DMS114 treated with DMSO at 0.1 percent for 48 hours (cell line): ENCODE data around the gene EBLN2.
A peak's percentile ranks its signal among the peaks of the same experiment; 100 is the strongest.
"Not testable (repeated sequence)": the region's sequence is repeated elsewhere in the genome, so short reads cannot be mapped to it uniquely, and the experiment has no call there.

Experiments used
- DNase-seq: peaks from one replicate; lab custom pipeline; 2025; ENCODE audit not compliant: unreplicated experiment; lab: John Stamatoyannopoulos, UW

EBLN2 gene

DNA sequence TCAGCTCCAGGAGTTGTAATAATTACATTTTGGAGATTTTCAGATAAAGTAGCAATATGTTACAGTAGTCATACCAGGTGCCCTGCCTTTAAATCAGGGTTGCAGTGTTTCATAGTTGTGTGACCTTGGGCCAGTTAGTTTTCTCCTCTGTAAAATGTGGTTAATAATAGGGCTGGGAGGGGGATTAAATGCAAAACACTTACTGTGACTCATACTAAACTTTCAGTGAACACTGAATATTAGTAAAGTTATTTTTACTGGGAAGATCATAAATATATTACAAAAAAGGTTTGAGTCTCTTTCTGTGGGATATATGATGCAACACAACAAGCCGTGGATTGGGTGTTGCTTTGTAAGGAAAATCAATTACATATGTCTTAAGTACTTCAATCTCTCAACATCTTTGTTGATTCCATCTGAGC is 1.1 kb upstream of the EBLN2 start:
- no peak for DNase-seq

- DNase-seq, result not testable (repeated sequence)
Observed at GRCh38 chr3:73066243-73066642, 4.8 kb downstream of the EBLN2 start.

DNA sequence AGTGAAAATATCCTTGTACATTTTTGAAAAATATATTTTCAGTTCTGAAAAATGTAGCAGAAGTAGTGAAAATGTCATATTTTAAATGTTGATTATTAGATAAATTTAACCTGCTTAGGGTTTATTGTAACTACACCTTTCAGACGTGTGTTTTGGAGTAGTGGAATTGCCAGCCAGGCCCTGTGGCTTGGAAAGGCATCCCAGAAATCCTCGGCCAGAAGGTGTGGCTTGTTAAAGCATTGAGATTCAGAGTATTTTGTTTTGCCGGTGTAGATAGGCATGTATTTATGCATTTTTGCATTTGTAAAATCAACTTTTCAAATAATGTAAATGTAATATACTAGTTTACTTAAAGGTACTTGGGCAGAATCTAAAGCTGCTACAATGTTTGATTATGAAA is 7.0 kb downstream of the EBLN2 start:
- no peak for DNase-seq

DNA sequence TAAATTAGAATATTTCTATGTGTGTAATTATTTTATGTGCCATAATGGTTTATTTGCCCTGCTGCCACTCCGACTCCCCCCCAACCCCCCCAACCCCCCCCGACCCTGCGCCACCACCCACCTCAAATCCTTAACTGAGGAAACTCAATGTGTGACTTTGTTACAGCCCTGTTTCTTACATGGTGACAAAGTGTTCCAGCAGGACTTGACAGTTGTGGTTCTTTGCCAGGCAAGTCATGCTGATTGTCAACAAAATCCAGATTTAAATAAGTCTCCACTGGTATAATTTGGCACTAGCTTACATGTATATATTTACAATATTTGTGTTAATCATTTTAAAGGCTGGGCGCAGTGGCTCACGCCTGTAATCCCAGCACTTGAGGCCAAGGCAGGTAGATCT is 7.7 kb downstream of the EBLN2 start:
- DNase-seq, result no peak

- DNase-seq, result no peak
Observed at GRCh38 chr3:73069775-73070444, 8.5 kb downstream of the EBLN2 start.

GRCh38 chr3:73070675-73071575 is 9.5 kb downstream of the EBLN2 start:
- no peak for DNase-seq

DNA sequence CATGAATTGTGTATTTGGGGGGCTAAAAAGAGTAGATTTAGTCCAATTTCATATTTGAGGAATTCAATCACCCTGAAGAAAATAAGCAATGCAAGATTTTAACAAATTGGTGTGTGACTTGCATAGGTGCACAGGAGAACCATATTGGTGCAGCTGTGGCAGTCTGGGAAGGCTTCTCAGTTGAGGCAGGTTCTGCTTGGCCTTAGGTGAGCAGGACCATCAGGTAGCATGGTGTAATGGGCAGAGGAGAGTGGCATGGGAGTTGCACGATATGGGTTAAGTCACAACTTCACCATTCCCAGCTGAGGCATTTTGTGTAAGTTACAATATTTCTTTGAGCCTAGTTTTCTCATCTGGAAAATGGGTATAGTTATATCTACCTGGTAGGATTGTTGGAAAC is 10.5 kb downstream of the EBLN2 start:
- DNase-seq, result no peak

DNA sequence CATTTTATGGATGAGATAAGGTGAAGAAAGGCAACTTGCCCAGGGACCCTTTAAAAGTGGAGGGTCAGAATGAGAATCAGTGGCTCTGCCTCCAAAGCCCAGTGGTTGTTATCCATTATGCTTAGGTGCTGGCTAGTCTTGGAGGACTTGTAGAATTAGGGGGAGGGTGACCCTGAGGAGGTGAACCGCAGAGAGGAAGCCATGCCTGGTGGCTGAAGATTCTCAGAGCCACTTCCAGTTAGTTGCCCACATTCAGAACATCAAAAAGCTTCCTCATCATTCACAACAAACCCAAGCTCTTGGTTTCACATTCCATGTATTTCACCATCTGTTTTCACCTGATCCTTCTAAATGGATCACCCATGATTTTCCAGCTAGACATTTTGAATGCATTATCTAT is 11.2 kb downstream of the EBLN2 start:
- DNase-seq, result no peak

GRCh38 chr3:73073091-73073707 is 11.7 kb downstream of the EBLN2 start:
- no peak for DNase-seq

DNA sequence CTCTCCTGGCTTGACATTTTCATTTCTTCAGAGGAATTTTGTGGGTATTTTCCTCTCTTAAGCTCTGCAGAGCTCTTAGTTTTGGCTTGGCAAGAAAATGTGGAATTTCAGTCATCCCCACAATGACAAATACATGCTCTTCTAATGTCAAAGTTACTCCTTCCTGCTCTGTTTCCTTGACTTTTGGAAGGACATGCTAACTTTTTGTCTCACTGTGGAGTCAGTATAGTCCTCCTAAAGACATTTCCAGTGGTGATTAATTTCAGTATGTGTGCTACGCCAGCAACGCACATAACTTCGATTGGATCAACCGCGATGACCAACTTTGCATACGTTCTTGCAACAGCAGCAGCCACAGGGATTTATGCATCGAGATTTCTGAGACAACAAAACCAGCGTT is 13.3 kb downstream of the EBLN2 start:
- DNase-seq, result no peak

GRCh38 chr3:73080216-73080966 is 18.9 kb downstream of the EBLN2 start:
- no peak for DNase-seq

GRCh38 chr3:73081140-73081539 is 19.7 kb downstream of the EBLN2 start:
- DNase-seq, result no peak

DNA sequence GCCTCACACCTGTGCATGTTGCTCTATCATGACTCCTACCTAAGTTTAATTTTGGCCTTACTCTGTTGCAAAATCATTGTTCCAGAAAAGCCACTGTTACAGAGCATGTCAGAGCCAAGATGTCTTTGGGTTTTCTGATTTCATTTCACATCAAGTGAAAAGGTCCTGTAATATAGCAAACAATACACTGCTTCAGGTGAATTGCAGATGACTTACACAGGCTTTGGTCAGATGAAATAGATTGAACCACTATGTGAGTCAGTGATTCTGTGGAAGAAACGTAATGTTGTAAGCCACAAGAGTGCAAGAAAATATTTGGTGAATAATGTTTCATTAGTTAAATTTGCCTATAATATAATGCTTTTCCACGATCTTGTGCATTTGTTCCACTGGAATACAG is 22.7 kb downstream of the EBLN2 start:
- no peak for DNase-seq

GRCh38 chr3:73086071-73086494 is 24.6 kb downstream of the EBLN2 start:
- DNase-seq, result peak; percentile 36

DNA sequence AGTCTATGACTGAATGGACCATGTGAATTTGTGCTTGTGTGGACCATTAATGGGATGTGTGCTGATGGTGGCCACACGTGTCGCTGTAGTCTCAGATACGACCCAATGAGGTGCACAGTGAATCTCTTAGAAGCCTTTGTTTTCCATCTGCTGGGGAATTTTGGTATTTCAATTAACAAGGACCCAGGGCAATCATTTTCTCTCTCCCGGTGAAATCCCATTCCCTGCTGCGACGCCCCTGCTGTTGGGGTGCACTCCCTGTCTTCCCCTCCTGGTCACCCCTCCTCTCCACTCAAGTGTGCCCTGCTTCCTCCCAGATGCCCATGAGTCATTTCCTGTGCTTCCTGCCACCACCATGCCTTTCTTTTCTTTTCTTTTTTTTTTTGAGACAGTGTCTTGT is 32.7 kb downstream of the EBLN2 start:
- DNase-seq, result no peak

GRCh38 chr3:73094951-73095350 is 33.5 kb downstream of the EBLN2 start:
- no peak for DNase-seq

DNA sequence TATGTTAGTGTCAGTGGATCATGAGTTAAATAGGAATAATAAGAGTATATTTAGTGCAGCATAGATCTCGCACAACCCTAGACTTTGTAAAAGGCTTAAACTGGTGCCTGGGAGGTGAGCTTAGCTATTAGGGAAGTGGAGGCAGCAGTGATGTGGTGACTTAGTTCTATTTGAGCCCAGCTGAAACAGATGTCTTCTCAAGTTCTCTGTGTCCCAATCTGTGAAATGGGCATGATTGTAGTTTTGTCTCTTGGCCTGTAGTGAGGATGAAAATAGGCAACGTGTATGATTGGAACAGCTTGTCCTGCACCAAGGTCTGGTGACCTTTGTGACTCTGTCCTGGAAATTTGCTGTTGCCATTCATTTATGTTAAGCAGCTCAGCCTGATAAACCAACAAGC is 34.7 kb downstream of the EBLN2 start:
- no peak for DNase-seq

DNA sequence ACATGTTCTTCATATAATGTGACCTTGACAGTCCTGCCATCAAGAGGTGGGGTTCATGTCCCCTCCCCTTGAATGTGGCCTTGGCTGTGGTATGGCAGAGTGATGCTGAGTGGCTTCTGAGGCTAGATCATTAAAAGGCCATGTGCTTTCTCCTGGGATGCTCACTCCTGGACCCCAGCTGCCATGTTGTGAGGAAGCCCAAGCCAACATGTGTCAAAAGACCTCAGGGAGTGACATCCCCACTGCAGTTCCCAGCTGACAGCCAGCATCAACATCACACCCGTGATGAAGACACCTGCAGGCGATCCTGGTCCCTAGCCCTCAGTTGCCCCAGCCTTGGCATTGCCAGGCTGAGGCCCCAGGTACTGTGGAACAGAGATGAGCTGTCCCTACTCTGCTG is 36.6 kb downstream of the EBLN2 start:
- DNase-seq, result no peak

DNA sequence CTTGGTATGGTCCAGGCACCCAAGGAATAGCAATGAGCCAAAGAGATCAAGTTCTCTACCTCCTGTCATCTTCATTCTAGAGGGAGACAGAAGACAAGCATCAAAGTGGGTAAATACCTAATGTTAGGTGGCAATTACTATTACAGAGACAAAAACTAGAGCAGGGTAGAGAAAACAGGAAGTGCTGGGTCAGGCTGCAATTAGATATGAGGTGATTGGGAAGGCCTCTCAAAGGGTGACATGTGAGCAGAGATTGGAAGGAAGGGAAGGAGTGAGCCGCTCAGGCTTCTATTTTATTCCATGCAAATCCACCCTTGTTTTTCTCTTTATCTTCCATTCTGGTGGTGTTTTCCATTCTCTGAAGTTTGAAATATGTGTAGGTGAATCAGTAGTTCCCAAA is 37.4 kb downstream of the EBLN2 start:
- DNase-seq, result no peak

- peak; percentile 25 for DNase-seq
Observed at GRCh38 chr3:73100741-73101559, 39.5 kb downstream of the EBLN2 start.
